Keratinocyte (primary cell): Measurements from ENCODE around the gene ANKRD45. TPM values are rescaled to one million over a fixed set of nuclear protein-coding genes. Genes with fewer than 3 reads are reported as not detected.
"Not testable (repeated sequence)": the region's sequence is repeated elsewhere in the genome, so short reads cannot be mapped to it uniquely, and the experiment has no call there.

Experiments used
- DNase-seq: peaks from one replicate; pipeline ENCODE4 v3.0.0-alpha.2; 2011; ENCODE audit warnings: low read depth, missing footprints, low spot score
- FAIRE-seq: peaks from 2 replicates; lab custom pipeline; 2011; peaks lifted over from hg19 to GRCh38; lab: Jason Lieb, UNC
- H2AFZ ChIP-seq: 2 replicates; pipeline ENCODE4 v1.6.0; 2012; ENCODE audit warnings: low read length, control low read depth, inconsistent platforms; ENCODE audit not compliant: control insufficient read depth
- H3K27ac ChIP-seq: 2 replicates; pipeline ENCODE4 v1.5.1; 2011; ENCODE audit warnings: low read length; ENCODE audit not compliant: control insufficient read depth, insufficient read depth
- H3K27me3 ChIP-seq: 3 replicates; pipeline ENCODE4 v1.6.0; 2011; ENCODE audit warnings: low read length; ENCODE audit not compliant: control insufficient read depth, insufficient read depth; ENCODE audit errors: extremely low read depth
- H3K36me3 ChIP-seq, 2 experiments: 2 replicates in 1 of 2; 3 replicates in 1 of 2; pipeline ENCODE4 v1.5.1; 2011; ENCODE audit warnings: low read length in 2 of 2, mild to moderate bottlenecking in 1 of 2; ENCODE audit not compliant: control insufficient read depth in 2 of 2, insufficient read depth in 2 of 2; ENCODE audit errors: extremely low read depth in 1 of 2
- H3K4me1 ChIP-seq: 3 replicates; pipeline ENCODE4 v1.5.1; 2011; ENCODE audit warnings: low read length; ENCODE audit not compliant: control insufficient read depth, insufficient read depth; ENCODE audit errors: extremely low read depth
- H3K4me2 ChIP-seq: 3 replicates; pipeline ENCODE4 v1.6.0; 2011; ENCODE audit warnings: low read depth, low read length; ENCODE audit not compliant: control insufficient read depth, insufficient read depth; ENCODE audit errors: extremely low read depth
- H3K4me3 ChIP-seq, 3 experiments: fragments of 200-600 bp in 1 of 3; sonication (generic) in 1 of 3; 2 replicates in 2 of 3; 3 replicates in 1 of 3; pipeline ENCODE4 v1.5.1; 2011 to 2016; ENCODE audit warnings: low read length in 3 of 3, mild to moderate bottlenecking in 3 of 3, control low read depth in 2 of 3, inconsistent platforms in 1 of 3, low read depth in 1 of 3, mixed read lengths in 1 of 3, mixed run types in 1 of 3, moderate library complexity in 1 of 3; ENCODE audit not compliant: control insufficient read depth in 2 of 3, insufficient read depth in 2 of 3; ENCODE audit errors: extremely low read depth in 1 of 3
- H3K79me2 ChIP-seq: 2 replicates; pipeline ENCODE4 v1.6.0; 2012; ENCODE audit warnings: low read length; ENCODE audit not compliant: control insufficient read depth, insufficient read depth
- H3K9ac ChIP-seq: 3 replicates; pipeline ENCODE4 v1.6.0; 2011; ENCODE audit warnings: low read length; ENCODE audit not compliant: control insufficient read depth, insufficient read depth; ENCODE audit errors: extremely low read depth
- H3K9me1 ChIP-seq: 3 replicates; pipeline ENCODE4 v1.6.0; 2011; ENCODE audit warnings: low read length; ENCODE audit not compliant: control insufficient read depth, insufficient read depth; ENCODE audit errors: extremely low read depth
- H3K9me3 ChIP-seq: 2 replicates; pipeline ENCODE4 v1.5.1; 2012; ENCODE audit warnings: low read depth, low read length; ENCODE audit not compliant: control insufficient read depth
- H4K20me1 ChIP-seq: 3 replicates; pipeline ENCODE4 v1.6.0; 2011; ENCODE audit warnings: low read length; ENCODE audit not compliant: control insufficient read depth, insufficient read depth; ENCODE audit errors: extremely low read depth
- EZH2 ChIP-seq: IDR thresholded peaks from one replicate; pipeline ENCODE4 v1.6.1; 2012; ENCODE audit warnings: inconsistent platforms, mild to moderate bottlenecking, low read length, moderate library complexity
- dilution Hi-C: fragments of 300-500 bp; cut with MboI; formaldehyde crosslinking; loops from one replicate; pipeline ENCODE4 v1.7.0; 2020; ENCODE audit warnings: low sequenced_read_pairs; ENCODE audit not compliant: extremely low pct_ligation_motif_present
- polyA plus RNA-seq, 5 experiments: library from polyadenylated mRNA; depleted of rRNA in 3 of 5; stranded (reverse) in 3 of 5; stranded (forward) in 1 of 5; unstranded in 1 of 5; fragments of >200 nt; gene quantifications; 1 replicate in 1 of 5; 2 replicates in 3 of 5; 3 replicates in 1 of 5; pipeline versions ENCODE4 v1.2.1 to v1.2.3, GENCODE V29; 2011 to 2012; ENCODE audit warnings: missing spikeins in 2 of 5, low read depth in 1 of 5, low replicate concordance in 1 of 5
- TF ChIP-seq, protein P1 (sequence below), 3 experiments: IDR thresholded peaks in 1 of 3; conservative IDR thresholded peaks in 1 of 3; optimal IDR thresholded peaks in 1 of 3; 2 replicates in 2 of 3; 3 replicates in 1 of 3; pipeline versions ENCODE3 to v1.5.1; 2011; ENCODE audit warnings: low read length in 3 of 3, mild to moderate bottlenecking in 3 of 3, moderate library complexity in 2 of 3, control low read depth in 1 of 3, inconsistent platforms in 1 of 3; ENCODE audit not compliant: insufficient read depth in 2 of 3; ENCODE audit errors: extremely low read depth in 1 of 3

Gene ANKRD45
- polyA plus RNA-seq, 1 donor (not counting 4 experiments of a cell fraction or from before 2014, with no cell fraction given) = 0.18 TPM

DNA sequence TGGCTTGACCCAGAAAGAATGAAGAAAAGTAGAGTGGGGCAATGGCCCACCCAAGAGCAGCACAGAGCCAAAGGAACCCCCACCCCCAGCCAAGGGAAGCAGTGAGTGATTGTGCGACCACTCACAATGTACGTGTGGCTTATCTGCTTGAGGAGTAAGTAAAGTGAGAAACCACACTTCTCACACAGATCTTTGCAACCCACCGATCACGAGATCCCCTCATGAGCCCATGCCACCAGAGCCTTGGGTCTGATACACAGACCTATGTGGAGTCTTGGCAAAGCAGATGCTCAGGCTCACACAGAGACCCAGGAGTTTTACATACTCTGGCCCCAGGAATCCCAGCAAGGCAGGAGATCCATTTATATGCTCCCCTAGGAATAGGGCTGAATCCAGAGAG is 52.8 kb downstream of the ANKRD45 start:
- no peak for DNase-seq
- TF ChIP-seq EZH2 = no peak
- TF ChIP-seq, protein P1, sequence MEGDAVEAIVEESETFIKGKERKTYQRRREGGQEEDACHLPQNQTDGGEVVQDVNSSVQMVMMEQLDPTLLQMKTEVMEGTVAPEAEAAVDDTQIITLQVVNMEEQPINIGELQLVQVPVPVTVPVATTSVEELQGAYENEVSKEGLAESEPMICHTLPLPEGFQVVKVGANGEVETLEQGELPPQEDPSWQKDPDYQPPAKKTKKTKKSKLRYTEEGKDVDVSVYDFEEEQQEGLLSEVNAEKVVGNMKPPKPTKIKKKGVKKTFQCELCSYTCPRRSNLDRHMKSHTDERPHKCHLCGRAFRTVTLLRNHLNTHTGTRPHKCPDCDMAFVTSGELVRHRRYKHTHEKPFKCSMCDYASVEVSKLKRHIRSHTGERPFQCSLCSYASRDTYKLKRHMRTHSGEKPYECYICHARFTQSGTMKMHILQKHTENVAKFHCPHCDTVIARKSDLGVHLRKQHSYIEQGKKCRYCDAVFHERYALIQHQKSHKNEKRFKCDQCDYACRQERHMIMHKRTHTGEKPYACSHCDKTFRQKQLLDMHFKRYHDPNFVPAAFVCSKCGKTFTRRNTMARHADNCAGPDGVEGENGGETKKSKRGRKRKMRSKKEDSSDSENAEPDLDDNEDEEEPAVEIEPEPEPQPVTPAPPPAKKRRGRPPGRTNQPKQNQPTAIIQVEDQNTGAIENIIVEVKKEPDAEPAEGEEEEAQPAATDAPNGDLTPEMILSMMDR (optimal IDR thresholded peaks at IDR 0.05 in 1 of 3, IDR thresholded peaks at IDR 0.05 in 1 of 3, conservative IDR thresholded peaks at IDR 0.05 in 1 of 3; ENCODE audit: extremely low read depth in 1 of 3, insufficient read depth in 2 of 3, low read length in 3 of 3) = no peak
- H3K9me3 ChIP-seq = no peaks in the 10 kb centered on the region
- no peaks in the 10 kb centered on the region for H3K27me3 ChIP-seq
- no peak overlapping the region for H3K4me2 ChIP-seq
- H3K27ac ChIP-seq = no peak overlapping the region
- no peak overlapping the region for H3K9ac ChIP-seq
- no peaks in the 10 kb centered on the region for H3K9me1 ChIP-seq
- H4K20me1 ChIP-seq = no peaks in the 10 kb centered on the region
- H3K4me1 ChIP-seq = no peaks in the 10 kb centered on the region
- no peak for FAIRE-seq
- no peak overlapping the region for H2AFZ ChIP-seq
- H3K4me3 ChIP-seq = no peak overlapping the region
- H3K79me2 ChIP-seq = no peaks in the 10 kb centered on the region
- H3K36me3 ChIP-seq = no peaks in the 10 kb centered on the region
- dilution Hi-C loops = no loop called here

DNA sequence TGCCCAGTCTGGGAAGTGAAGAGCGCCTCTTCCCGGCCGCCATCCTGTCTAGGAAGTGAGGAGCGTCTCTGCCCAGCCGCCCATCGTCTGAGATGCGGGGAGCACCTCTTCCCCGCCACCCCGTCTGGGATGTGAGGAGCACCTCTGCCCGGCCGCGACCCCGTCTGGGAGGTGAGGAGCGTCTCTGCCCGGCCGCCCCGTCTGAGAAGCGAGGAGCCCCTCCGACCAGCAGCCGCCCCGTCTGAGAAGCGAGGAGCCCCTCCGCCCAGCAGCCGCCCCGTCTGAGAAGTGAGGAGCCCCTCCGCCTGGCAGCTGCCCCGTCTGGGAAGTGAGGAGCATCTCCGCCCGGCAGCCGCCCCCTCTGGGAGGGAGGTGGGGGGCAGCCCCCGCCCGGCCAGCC is 56.6 kb downstream of the ANKRD45 start:
- H3K27ac ChIP-seq, H3K4me1 ChIP-seq, H2AFZ ChIP-seq, H4K20me1 ChIP-seq, FAIRE-seq, dilution Hi-C loops, DNase-seq, H3K36me3 ChIP-seq, H3K9me3 ChIP-seq, H3K9me1 ChIP-seq, H3K79me2 ChIP-seq, H3K9ac ChIP-seq, H3K27me3 ChIP-seq, H3K4me3 ChIP-seq, H3K4me2 ChIP-seq: not testable (repeated sequence)

DNA sequence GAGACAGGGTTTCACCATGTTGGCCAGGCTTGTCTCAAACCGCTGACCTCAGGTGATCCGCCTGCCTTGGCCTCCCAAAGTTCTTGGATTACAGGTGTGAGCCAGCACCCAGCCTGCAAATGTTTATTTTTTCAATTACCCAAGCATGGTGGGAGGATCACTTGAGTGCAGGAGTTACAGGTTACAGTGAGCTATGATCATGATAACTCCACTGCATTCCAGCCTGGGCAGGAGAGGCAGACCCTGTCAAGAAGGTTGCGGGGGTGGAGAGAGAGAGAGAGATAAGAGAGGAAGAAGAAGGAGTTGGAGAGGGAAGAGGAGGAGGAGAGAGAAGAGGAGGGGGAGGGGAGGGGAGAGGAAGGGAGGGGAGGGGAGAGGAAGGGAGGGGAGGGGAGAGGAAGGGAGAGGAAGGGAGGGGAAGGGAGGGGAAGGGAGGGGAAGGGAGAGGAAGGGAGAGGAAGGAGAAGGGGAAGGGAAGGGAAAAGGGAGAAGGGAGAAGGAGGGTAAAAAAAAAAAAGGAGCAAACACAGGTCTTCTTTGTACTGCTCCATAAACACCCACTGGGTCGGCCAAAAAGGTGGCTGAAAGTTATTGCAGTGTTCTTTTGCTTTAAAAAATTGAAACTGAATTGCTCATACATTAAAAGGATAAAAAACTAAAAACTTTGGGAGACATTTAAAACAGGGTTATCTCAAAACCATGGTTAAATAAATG is 61.0 kb downstream of the ANKRD45 start:
- H3K9me3 ChIP-seq = no peaks in the 10 kb centered on the region
- H3K79me2 ChIP-seq = no peaks in the 10 kb centered on the region
- FAIRE-seq (no peak), DNase-seq (no peak)
- no peaks in the 10 kb centered on the region for H3K27me3 ChIP-seq
- TF ChIP-seq, protein P1 (optimal IDR thresholded peaks at IDR 0.05 in 1 of 3, IDR thresholded peaks at IDR 0.05 in 1 of 3, conservative IDR thresholded peaks at IDR 0.05 in 1 of 3; ENCODE audit: extremely low read depth in 1 of 3, insufficient read depth in 2 of 3, low read length in 3 of 3) = no peak
- no peak for TF ChIP-seq EZH2
- no peak overlapping the region for H3K9ac ChIP-seq
- H3K9me1 ChIP-seq = no peaks in the 10 kb centered on the region
- H3K27ac ChIP-seq = no peak overlapping the region
- H2AFZ ChIP-seq = no peak overlapping the region
- no peaks in the 10 kb centered on the region for H4K20me1 ChIP-seq
- no peak overlapping the region for H3K4me2 ChIP-seq
- dilution Hi-C loops = no loop called here
- no peaks in the 10 kb centered on the region for H3K4me1 ChIP-seq
- H3K4me3 ChIP-seq = no peak overlapping the region
- no peaks in the 10 kb centered on the region for H3K36me3 ChIP-seq
